M059J (cell line): ENCODE measurements around the gene CNTNAP2. TPM values are rescaled to one million over a fixed set of nuclear protein-coding genes. Genes with fewer than 3 reads are reported as not detected.

Source experiments
- DNase-seq: peaks from one replicate; pipeline ENCODE4 v3.0.0-alpha.2; 2012; ENCODE audit warnings: low read depth
- total RNA-seq: library from RNA; depleted of rRNA; stranded (reverse); fragments of >200 nt; shearing (Covaris generic); gene quantifications from 2 replicates; pipeline ENCODE4 v1.2.3, GENCODE V29; 2014

Gene CNTNAP2
- total RNA-seq, 1 experiment from 2014 or later: not detected

DNA sequence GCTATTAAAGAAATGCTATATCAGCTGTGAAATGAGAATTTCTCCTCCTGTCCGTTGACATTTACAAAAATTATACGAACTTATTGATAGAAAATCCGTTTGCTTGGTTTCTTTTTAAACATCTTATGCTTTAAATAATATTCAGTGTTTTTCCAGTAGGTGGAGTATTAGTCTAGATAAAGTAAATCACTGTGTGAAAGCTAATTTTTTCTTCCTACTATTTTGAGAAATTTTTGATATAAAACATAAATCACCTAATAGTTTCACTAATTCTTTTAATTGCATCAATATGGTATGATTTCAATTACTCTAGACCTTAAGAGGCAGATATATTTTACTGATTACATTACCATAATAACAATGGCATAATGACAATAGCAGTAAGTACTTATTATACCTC, 2138.7 kb downstream of the CNTNAP2 start:
- DNase-seq: no peak

DNA sequence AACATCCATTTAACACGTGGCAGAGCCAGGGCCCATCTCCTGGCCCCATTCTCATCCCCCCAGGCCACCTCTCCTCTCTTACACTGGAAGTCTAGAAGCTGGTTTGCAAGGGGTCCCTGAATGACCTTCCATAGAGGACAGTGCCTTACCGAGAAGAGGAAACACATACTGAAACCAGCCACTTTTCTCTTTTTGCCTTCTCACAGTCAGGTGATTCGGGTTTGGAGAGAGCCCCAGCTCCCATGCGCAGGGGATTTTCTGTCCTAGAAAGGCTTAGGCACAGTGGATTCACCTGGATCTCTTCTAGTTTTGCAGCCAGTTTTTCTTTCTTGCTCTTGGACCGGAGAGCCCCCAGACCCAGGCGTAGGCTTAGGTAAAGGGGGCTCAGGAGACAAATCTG, 2139.8 kb downstream of the CNTNAP2 start:
- DNase-seq: no peak

DNA sequence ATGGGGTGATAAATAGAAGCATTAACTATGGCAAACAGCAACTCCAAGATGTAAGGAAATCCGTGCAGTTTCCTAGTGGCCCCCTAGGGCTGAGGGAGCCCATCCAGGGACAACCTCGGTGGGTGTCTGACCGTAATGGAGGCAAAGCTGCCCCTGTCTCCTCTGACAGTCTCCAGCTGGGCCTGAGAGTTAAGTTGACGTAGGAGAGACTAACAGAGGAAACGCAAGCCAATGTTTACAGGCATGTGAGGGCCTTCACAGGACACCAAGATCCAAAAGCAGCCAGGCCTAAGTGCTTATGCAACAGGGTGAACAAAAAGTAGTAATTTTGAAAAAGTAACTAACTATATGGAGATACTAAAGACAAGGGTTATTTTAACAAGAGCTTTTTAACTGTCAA, 2144.0 kb downstream of the CNTNAP2 start:
- no peak for DNase-seq

DNA sequence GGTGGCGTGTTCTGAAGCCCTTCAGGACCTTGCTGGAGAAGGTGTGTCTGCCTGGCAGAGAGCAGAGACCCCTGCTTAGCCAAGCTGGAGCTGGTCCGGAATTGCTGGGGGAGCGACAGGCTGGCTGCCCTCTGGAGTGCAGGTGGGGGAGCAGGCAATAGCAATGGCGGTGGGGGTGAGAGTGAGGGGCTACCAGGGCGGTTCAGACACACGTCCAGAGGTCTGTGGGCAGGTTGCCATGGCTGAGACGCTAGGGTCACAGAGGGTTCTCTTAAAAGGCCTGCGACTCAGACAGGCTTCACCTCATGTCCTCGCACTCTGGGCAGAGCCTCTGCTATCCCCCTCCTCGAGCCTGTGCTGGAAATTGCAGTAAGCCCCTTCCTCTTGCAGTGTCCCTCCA, 2144.9 kb downstream of the CNTNAP2 start:
- no peak for DNase-seq

DNA sequence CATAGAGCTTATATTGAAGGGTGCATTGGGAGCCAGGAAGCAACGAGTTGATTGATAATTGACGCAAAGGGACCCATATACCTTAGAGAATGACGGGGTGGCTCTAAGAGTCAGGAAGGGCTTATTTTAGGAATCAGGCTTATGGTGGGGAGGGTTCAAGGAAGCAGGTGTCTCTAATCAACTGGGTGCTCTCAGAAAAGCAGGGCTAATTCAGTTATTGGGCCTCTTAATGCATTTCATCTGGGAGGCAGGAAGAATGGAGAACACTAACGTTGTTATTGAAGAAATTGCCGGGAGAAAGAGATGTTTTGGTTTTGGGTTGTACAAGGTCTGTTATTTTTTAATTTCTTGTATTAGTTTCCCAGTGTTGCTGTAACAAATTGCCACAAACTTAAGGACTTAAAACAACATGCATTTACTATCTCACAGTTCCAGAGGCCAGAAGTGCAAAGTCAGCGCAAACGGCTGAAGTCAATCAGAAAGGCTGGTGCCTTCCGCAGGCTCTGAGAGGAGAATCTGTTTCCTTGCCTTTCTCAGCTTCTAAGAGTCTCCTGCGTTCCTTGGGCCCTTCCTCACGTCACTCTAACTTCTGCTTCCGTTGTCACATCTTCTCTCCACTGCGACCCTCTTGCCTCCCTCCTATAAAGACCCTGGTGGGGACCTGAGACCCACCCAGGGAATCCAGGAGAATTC, 2145.5 kb downstream of the CNTNAP2 start:
- no peak for DNase-seq

DNA sequence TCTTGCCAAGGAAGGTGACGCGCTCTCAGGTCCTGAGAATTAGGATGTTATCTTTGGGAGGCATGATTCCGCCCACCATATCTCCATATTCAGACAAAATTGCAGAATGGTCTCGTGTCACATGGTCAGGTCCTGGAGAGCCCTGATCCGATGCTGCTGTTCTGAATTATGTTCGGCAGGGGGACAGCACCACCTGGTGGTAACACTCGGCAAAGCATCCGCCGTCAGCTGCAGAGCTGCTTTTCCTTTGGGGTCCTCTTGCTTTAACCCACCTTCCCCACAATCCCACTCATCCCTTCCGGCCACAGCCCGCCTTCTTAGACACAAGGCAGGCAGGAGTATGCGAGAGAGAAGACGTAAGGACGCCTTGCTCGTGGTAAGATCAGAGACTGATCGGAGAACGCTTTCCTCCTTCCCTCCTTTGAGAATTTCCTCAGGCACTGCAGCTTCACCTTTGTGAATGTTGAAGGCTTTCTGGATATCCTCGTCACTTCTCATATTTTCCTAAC, 2146.2 kb downstream of the CNTNAP2 start:
- peak; percentile 28 for DNase-seq

DNA sequence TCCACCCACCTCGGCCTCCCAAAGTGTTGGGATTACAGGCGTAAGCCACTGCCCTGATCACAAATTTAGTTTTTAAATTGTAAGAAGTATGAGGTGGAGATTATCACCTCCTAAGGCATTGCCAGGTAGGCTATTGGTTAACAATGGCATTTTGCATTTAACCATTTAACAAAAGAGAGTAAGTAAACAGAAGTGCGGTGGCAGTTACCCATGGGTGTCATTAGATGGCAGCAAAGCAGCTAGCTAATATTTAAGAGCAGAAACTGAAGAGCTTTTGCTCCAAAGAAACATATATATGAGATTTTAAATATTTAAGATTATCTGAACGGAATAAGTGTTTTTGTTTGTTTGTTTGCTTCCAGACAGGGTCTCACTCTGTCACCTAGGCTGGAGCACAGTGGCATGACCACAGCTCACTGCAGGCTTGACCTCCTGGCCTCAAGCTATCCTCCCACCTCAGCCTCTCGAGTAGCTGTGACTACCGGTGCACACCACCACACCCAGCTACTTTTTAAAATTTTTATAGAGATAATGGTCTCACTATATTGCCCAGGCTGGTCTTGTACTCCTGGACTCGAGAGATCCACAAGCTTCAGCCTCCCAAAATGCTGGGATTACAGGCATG, 2148.4 kb downstream of the CNTNAP2 start:
- peak; percentile 44 for DNase-seq

DNA sequence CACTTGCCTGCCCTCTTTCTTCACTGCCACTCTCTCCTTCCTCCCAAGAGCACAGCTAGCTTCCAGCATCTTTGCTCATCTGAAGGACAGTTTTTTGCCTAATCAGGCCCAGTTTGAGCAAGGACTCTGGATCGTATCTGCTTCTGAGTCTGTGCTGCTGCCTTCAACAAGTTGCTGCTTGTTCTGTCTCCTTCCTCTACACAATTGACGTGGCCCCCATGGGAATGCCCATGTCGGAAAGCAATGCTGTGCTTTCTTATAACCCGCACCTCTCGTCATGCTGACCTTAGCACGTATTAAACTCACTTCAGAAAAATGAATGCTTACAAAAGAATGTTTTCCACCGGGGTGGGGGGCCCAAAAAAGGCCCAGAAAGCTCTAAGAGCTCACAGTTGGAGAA, 2149.3 kb downstream of the CNTNAP2 start:
- no peak for DNase-seq

DNA sequence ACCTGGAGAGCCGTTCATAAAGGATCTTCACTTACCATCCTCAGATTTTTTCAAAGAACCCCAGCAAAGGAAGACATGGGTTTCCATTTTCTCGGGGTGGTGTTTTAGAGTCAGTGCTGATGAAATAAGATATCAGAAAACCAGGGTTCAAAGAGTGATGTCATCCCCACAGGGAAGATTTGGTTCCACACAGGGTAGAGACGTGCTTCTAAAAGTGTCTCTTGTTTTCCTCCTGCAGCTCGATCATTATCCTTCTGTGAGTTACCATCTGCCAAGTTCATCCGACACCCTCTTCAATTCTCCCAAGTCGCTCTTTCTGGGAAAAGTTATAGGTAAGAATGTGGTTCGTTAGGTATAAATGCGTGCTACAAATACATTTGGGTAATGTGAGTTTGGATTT, 2150.2 kb downstream of the CNTNAP2 start:
- no peak for DNase-seq

DNA sequence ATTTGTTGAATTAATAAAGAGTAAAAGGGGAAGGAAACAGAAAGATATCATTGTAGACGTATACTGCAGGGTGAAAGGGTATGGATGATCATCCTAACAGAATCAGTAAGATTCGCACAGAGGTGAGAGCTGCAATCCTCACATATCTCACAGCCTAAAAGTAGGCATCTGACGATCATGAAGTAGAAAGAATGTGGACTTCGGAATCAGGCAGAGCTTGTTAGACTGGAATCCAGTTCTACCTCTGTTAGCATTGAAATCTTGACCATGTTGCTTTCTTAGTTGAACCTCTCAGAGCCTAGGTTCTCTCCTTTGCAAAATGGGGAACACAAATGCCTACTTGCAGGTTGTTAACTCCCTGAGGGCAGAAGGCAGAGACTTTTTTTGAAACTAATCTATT, 2154.0 kb downstream of the CNTNAP2 start:
- no peak for DNase-seq

DNA sequence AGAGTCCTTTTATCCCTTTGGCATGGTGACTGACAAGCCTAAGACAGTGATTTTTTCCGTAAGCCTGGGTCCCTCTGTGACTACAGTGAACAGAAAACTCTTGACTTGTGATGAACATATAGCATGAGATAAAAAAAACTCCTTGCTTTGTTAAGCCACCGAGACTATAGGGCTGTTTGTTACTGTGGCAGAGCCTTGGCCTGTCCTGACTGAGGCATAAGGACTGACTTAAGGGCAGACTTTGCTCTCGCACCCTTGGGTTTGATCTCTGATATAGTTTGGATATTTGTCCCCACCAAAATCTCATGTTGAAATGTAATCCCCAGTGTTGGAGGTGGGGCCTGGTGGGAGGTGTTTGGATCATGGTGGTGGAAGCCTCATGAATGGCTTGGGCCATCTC, 2157.5 kb downstream of the CNTNAP2 start:
- DNase-seq: no peak

DNA sequence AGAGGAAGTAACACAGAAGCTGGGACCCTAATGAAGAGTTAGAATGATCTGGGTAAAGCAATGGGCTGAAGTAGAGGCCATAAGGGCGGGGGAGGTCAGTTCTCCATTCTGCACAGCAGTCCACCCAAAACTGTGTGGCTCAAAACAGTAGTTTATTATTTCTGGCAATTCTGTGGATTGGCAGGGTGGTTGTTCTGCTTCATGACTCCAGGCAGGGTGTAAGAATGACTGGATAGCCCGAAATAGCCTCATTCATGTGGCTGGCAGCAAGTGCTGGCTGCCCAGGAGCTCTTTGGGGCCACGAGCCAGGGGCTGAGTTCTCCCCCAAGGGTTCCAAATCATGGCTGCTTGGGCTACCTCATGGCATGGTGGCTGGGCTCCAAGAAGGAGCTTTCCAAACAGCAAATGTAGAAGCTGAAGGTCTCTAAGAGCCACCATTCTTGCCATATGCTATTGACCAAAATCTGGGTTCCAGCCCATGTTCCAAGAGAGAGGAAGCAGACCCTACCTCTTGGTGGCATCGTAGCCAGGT, 2158.8 kb downstream of the CNTNAP2 start:
- no peak for DNase-seq

DNA sequence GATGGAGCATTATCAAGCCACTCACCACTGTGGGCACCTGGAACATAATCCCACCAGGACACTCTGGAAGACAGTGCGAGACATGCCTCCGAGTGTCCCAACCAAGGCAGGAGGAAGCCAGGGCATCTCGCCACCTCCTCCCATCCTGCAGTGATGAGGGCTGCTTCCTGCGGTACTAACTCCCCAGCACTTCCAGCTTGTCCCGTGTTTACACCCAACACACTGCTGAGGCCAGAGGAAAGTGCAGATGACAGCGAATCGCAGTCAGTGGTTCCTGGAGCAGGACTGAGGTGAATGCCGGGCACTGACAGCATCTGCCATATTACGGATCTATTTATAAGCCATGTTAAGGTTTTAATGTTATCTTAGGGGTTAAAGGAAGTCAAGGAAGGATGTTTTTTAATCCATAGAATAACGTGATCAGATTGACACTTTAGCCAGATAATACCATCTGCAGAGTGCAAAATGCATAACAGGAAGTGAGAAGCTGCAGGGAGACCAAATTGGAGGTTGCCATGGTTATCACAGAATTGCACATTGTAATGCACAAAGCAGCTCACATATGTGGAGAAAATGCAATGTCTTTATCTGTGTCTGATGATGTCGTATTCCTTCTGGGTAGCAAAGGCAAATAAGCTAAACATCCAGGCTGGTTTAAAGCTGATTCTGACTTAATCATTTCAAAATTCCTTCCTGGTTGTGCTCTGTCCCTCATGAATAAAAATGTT, 2159.9 kb downstream of the CNTNAP2 start:
- DNase-seq: no peak

DNA sequence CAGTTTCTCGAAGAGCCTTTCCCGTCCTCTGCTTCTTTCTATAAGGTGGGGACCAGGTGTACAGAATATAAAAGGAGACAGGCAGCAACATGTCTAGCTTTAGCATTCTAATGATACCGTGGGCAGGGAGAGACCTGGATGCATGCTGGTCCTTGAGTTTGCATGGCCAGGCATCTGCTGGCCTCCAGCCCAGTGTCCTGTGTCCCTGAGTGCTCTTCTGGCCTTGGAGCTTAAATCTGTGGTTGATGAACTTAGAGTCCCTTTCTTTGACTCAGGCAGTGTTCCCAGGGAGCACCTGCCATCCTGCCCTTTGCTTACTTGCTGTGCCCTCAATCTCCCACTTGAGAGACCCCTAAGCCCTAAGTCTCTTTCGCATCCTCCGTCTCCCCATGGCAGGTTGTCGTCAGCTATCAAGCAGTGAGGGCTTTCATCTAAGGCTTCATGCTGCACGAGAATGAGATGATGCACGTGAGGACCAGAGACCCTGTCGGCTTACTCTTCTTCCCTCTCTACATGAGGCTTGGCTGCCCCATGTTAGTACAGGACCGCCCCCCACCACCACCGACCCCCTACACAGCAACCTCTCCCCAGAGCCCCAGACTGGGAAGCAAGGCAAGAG, 2160.6 kb downstream of the CNTNAP2 start:
- DNase-seq: no peak

DNA sequence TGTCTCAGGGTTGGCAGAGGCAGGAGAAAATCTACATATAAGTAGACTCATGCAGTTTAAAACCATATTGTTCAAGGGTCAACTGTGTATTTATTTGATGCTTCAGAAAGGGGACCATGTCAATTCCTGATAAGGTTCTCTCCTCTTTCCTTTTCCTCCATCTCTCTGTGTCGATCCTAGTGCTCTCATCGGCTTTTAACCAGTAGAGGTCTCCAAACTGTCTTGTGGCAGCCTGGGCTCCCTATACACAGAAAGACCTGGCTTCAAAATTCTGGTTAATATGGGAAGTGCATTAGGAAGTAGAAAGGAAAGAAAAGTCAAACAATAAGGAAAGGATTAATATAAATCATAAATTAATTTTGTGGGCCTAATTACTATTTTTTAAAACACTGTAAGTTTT, 2169.5 kb downstream of the CNTNAP2 start:
- DNase-seq: peak; percentile 5

DNA sequence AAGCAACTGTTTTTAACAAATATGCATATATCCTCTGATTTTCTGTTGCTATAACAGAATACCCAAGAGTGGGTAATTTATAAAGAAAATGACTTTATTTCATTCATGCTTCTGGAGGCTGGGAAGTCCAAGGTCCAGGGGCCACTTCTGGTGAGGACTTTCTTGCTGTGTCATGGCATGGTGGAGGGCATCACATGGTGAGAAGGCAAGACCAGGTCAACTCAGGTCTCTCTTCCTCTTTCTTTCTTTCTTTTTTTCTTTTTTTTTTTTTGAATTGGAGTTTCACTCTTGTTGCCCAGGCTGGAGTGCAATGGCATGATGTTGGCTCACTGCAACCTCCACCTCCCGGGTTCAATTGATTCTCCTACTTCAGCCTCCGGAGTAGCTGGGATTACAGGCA, 2170.9 kb downstream of the CNTNAP2 start:
- no peak for DNase-seq

DNA sequence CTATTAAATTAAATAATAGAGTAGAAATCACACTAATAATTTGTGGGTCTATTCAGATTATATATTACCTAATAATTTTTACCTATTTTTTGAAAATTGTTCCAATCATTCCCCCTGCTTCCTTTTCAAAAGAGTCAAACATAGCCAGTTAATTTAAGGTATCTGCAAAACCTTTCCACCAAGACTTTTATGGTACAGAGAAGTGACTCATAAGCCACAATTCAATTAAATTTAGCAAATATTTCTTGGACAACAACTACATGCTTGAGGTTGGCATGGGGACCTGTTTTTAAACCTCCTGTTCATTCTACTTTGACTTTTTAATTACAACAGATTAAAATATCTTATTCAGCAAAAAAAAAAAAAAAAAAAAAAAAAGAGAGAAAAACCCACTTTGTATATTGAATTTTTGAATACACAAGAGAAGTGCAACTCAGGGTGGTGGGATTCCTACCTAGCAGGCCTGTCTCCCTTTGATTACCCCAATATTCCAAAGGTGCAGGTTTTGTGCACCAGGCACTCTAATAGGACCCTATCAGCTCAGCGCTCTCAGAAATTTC, 2172.1 kb downstream of the CNTNAP2 start:
- peak; percentile 1 for DNase-seq

DNA sequence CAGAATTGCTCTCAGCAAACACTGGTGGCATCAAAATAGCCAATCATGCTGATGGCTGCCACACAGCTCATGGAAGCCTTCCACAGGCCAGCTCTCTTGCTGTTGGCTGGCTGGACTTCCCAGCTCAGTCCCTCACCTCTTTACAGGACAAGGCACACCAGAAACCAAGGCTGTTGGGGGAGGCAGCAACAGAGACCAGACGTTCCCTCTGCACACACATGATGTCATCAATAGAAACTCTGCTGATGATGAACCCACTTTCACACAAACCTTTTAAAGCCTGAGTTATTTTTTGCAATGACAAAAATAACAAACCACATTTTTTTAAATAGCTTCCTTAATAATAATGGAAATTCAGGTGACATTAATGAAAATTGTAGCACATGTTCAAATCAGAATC, 2173.0 kb downstream of the CNTNAP2 start:
- DNase-seq: no peak

DNA sequence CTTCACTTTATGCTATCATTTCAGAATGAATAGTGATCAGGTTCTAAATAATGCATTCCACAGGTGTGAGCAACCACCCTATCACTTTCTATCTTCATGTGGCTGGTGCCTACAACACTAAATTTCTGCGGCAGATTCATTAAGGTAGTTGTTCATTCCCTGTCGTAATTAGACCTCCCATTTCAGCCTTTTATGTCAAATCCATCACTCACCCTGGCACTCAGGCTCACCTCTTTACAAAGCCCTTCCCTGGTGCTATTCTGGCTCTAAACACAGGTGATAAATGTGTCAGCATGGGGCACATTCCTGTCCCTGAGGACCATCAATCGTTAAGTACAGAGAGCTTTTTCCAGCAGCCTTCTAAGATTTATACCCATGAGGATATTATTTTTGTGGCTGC, 2173.9 kb downstream of the CNTNAP2 start:
- no peak for DNase-seq

DNA sequence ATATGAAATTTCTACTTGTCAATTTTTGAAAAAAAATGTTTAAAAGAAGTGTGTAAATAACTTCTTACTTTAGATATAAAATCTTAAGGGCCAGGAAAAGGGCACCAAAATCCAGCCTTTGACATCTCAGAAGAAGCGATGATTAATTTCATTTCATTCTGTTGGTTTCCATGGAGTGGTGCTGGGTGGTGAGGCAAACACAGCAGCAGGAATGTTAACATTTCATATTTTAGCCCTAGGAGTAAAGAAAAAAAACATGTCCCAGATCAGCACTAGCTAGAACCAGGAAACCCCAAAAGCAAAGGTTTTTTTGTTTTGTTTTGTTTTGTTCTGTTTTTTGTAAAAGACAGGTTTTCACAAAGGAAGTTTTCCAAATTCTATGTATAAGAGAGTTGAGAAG, 2175.2 kb downstream of the CNTNAP2 start:
- DNase-seq: no peak

DNA sequence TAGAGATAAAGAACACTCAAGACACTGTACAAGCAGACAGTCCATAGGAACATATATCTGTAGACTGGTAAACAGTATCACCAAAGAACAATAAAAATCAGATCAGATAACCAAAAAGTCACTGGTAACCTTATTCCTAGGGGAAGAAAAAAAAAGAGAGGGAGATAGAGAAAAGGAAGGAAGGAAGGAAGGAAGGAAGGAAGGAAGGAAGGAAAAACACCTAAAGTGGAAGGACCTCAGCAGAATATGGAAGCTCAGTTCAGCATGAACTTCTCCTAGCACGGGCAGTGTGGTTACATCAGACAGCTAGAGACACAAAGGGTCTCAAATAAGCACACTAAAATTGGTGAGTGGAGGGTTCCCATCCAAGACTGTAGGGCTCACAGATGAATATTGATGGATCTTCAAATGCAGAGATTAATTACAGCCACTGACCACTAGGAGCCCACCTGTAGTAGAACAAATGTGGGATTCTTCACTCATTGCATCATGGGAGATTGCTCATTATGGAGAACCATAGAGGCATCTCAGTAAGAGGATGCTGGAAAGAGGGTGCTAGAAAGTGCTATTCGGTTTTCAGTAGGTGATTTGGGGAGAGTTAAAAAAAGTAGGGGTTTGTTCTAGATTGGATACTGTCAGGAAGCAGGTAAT, 2180.5 kb downstream of the CNTNAP2 start:
- DNase-seq: no peak
